HUES48 (cell line): ENCODE measurements around the gene UST.
"Not testable (repeated sequence)": the region's sequence is repeated elsewhere in the genome, so short reads cannot be mapped to it uniquely, and the experiment has no call there.

Source experiments
- H3K27ac ChIP-seq: one replicate; pipeline ENCODE4 v1.7.0; 2013; ENCODE audit warnings: low read depth, low read length, inconsistent platforms
- H3K27me3 ChIP-seq: 2 replicates; pipeline ENCODE4 v1.6.1; 2013; ENCODE audit warnings: mild to moderate bottlenecking, low read length; ENCODE audit not compliant: control insufficient read depth, insufficient read depth
- H3K36me3 ChIP-seq: 2 replicates; pipeline ENCODE4 v1.6.1; 2013; ENCODE audit warnings: low read length; ENCODE audit not compliant: control insufficient read depth, insufficient read depth
- H3K4me1 ChIP-seq: 2 replicates; pipeline ENCODE4 v1.6.1; 2013; ENCODE audit warnings: mild to moderate bottlenecking, low read length; ENCODE audit not compliant: control insufficient read depth, insufficient read depth
- H3K4me3 ChIP-seq: 2 replicates; pipeline ENCODE4 v1.5.1; 2013; ENCODE audit warnings: mild to moderate bottlenecking, low read depth, low read length
- H3K9ac ChIP-seq: 2 replicates; pipeline ENCODE4 v1.6.1; 2013; ENCODE audit warnings: mild to moderate bottlenecking, low read depth, low read length, moderate library complexity
- H3K9me3 ChIP-seq: 2 replicates; pipeline ENCODE4 v1.6.1; 2013; ENCODE audit warnings: low read length; ENCODE audit not compliant: control insufficient read depth, insufficient read depth

UST gene

DNA sequence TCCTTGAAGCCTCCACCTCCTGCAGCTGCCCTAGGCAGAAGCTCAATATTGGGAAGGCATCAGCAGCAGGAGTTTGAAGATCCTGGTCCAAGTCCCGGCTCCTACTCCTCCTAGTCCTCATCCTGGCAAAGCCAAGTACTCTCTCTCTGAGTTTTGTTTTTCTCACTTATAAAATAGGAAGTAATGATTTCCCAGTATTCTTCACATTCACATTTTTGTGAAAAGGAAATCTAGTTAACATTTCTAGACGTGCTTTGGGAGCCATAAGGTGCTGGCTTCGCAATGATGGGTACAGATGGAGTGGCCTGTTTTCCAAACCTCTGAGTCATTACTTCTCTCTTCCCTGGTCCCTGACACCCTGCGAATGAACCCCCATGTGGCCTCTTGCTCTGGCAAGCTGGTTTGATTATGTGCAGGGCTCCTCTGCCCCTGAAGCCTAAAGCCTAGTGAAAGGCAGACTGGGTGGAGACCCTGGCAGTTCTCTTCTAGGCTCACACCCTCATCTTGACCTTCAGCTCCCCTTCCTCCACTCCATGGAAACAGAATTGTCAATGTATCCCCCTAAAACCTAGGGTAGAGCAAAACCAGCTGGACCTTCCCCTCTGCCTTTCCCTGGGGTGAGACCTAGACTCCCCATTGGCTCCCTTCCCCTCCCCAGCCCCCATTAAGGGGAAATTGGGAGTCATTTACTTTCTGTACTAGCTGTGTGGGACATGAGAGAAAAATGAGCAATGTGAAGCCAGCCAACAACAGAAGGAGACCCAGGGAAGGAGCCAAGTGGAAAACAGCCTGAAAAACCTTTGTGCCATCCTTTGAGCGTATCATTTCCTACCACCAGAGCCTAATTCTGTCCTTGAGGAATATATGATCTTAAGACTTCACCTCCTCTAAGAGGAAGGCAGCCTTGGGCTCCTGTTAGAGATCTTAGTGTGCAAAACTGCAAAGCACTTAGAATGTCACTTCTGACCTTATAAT, 158.4 kb downstream of the UST start:
- Histone ChIP-seq H3K4me3 (no peak overlapping the region), H3K36me3 (0 out of 2 replicates have a peak, but pooled peaks cover under 1% of the 10 kb centered on the region), H3K27me3 (no peaks in the 10 kb centered on the region), H3K9ac (no peak overlapping the region), H3K4me1 (peaks cover 6% of the 10 kb centered on the region; the same call in 1 of the 2 replicates), H3K27ac (no peak overlapping the region), H3K9me3 (no peaks in the 10 kb centered on the region)

- H3K36me3 ChIP-seq: no peaks in the 10 kb centered on the region
- no peak overlapping the region for H3K27ac ChIP-seq
- H3K4me3 ChIP-seq: no peak overlapping the region
- H3K9me3 ChIP-seq: no peaks in the 10 kb centered on the region
- H3K27me3 ChIP-seq: no peaks in the 10 kb centered on the region
- peaks cover 6% of the 10 kb centered on the region; the same call in 1 of the 2 replicates for H3K4me1 ChIP-seq
- H3K9ac ChIP-seq: no peak overlapping the region
Observed at GRCh38 chr6:148905901-148906300, 159.1 kb downstream of the UST start.

- Histone ChIP-seq H3K4me1 (peaks cover 6% of the 10 kb centered on the region; the same call in 1 of the 2 replicates), H3K9ac (no peak overlapping the region), H3K27me3 (no peaks in the 10 kb centered on the region), H3K27ac (no peak overlapping the region), H3K9me3 (no peaks in the 10 kb centered on the region), H3K4me3 (no peak overlapping the region), H3K36me3 (no peaks in the 10 kb centered on the region)
Observed at GRCh38 chr6:148906386-148906785, 159.6 kb downstream of the UST start.

DNA sequence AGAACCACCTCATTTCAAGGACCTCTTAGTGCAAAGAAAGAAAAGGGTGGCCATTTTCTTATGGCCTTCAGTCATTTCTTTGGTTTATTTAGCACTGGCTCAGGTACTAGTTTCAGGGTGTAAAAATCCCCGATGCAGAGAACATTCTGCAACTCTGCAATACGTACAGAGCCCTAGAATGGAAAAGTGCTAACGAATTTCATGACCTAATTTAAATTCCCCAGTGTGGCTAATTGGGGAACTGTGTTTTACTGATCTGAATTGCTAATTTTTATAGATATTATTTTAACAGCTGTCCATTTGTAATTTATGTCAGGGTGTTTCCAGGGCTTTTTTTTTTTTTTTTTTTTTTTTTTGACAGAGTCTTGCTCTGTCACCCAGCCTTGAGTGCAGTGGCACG, 160.7 kb downstream of the UST start:
- no peaks in the 10 kb centered on the region for H3K36me3 ChIP-seq
- no peak overlapping the region for H3K4me3 ChIP-seq
- H3K9me3 ChIP-seq: no peaks in the 10 kb centered on the region
- H3K27me3 ChIP-seq: no peaks in the 10 kb centered on the region
- peaks cover 6% of the 10 kb centered on the region; the same call in 1 of the 2 replicates for H3K4me1 ChIP-seq
- no peak overlapping the region for H3K27ac ChIP-seq
- no peak overlapping the region for H3K9ac ChIP-seq

GRCh38 chr6:148912252-148912651, 165.4 kb downstream of the UST start:
- H3K36me3 ChIP-seq: no peaks in the 10 kb centered on the region; the same call in 1 of the 2 replicates
- H3K9ac ChIP-seq: no peak overlapping the region
- H3K27me3 ChIP-seq: no peaks in the 10 kb centered on the region
- peaks cover 20% of the 10 kb centered on the region; the same call in 1 of the 2 replicates for H3K4me1 ChIP-seq
- H3K27ac ChIP-seq: no peak overlapping the region
- no peaks in the 10 kb centered on the region for H3K9me3 ChIP-seq
- H3K4me3 ChIP-seq: no peak overlapping the region

DNA sequence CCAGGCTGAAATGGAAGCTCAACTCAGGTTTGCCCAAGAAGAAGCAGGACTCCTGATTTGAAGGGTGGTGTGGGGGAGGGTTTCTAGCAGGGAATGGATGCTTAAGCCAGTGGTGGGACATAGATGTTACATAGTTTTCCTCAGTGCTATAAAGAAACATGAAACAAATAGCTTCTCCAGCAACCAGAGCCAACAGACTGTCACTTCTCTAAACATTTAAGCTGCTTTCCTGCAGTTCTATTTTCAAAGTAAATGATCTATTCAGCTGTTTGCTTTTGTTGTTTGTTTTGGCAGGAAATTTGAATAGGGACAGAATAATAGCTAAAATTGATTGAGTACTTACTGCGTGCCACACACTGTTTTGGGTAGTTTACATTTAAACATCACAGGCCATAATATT, 169.0 kb downstream of the UST start:
- peaks cover 14% of the 10 kb centered on the region; the same call in 1 of the 2 replicates for H3K4me1 ChIP-seq
- H3K4me3 ChIP-seq: no peak overlapping the region
- peaks cover 5% of the 10 kb centered on the region; the same call in 1 of the 2 replicates for H3K36me3 ChIP-seq
- H3K27ac ChIP-seq: no peak overlapping the region
- no peaks in the 10 kb centered on the region for H3K9me3 ChIP-seq
- H3K27me3 ChIP-seq: no peaks in the 10 kb centered on the region
- no peak overlapping the region for H3K9ac ChIP-seq

GRCh38 chr6:148916485-148916884, 169.7 kb downstream of the UST start:
- not testable (repeated sequence) for H3K9me3 ChIP-seq, H3K4me3 ChIP-seq, H3K27me3 ChIP-seq, H3K9ac ChIP-seq, H3K27ac ChIP-seq, H3K36me3 ChIP-seq
- H3K4me1 ChIP-seq: peaks cover 14% of the 10 kb centered on the region; the same call in 1 of the 2 replicates

GRCh38 chr6:148924226-148925012, 177.6 kb downstream of the UST start:
- Histone ChIP-seq H3K9me3 (no peaks in the 10 kb centered on the region), H3K4me3 (no peak overlapping the region), H3K4me1 (peaks cover 33% of the 10 kb centered on the region), H3K27ac (peak overlapping the region; percentile 75), H3K27me3 (no peaks in the 10 kb centered on the region), H3K36me3 (no peaks in the 10 kb centered on the region), H3K9ac (no peak overlapping the region; the same call in 1 of the 2 replicates)

DNA sequence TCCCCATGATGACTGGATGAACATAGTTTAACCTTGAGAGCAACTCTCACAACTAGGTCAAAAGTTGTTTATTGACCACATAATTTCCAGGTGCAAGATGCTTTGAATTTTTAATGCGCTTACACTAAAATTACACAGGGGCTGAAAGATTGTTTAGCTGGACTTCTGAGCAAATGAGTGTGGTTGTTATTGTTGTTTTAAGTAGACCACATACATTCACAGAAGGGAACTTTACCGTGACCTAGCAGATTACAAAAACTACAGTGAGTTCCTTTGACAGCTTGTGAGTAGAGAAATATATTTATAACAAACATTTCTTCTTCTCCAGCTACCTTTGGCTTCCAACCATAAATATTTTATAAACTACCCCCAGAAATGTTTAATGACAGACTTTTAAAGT, 178.9 kb downstream of the UST start:
- Histone ChIP-seq H3K4me1 (peaks cover 33% of the 10 kb centered on the region), H3K9me3 (no peaks in the 10 kb centered on the region), H3K9ac (no peak overlapping the region), H3K27me3 (no peaks in the 10 kb centered on the region), H3K27ac (no peak overlapping the region), H3K4me3 (no peak overlapping the region), H3K36me3 (no peaks in the 10 kb centered on the region)

DNA sequence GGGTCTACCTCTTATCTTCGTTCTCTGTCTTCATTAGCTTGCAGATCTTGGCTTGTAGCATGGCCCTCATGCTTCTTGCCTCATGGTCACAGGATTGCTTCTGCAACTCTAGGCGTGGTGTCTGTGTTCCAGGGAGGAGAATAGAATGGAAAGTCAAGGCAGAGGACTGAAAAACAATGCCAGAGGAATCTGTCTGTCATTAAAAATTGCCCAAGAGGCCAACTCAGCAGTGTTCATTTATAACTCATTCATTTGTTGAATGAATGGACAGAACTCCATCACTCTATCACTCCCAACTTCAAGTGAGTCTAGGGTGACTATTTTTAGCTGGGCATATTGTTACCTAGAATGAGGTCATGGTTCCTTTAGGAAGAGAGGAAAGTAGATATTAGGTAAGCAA, 179.6 kb downstream of the UST start:
- H3K27me3 ChIP-seq: no peaks in the 10 kb centered on the region
- peaks cover 33% of the 10 kb centered on the region for H3K4me1 ChIP-seq
- H3K9ac ChIP-seq: no peak overlapping the region
- no peaks in the 10 kb centered on the region for H3K9me3 ChIP-seq
- no peak overlapping the region for H3K4me3 ChIP-seq
- no peaks in the 10 kb centered on the region for H3K36me3 ChIP-seq
- H3K27ac ChIP-seq: no peak overlapping the region

- Histone ChIP-seq H3K36me3 (no peaks in the 10 kb centered on the region), H3K4me3 (no peak overlapping the region), H3K9ac (no peak overlapping the region)
Observed at GRCh38 chr6:148927586-148927985, 180.8 kb downstream of the UST start.

More at GRCh38 chr6:148927586-148927985, 180.8 kb downstream of the UST start:
- Histone ChIP-seq H3K27ac (no peak overlapping the region), H3K9me3 (no peaks in the 10 kb centered on the region), H3K27me3 (no peaks in the 10 kb centered on the region), H3K4me1 (peaks cover 33% of the 10 kb centered on the region)
